ENCODE data around the gene NMNAT2. TPM values are rescaled to one million over a fixed set of nuclear protein-coding genes. Genes with fewer than 3 reads are reported as not detected.

NMNAT2 gene
- total and polyA plus RNA-seq, 2 of the 8 experiments (the other 6 are each of a cell fraction or from before 2014, with no cell fraction given), result 6.5 to 20.9 TPM

DNA sequence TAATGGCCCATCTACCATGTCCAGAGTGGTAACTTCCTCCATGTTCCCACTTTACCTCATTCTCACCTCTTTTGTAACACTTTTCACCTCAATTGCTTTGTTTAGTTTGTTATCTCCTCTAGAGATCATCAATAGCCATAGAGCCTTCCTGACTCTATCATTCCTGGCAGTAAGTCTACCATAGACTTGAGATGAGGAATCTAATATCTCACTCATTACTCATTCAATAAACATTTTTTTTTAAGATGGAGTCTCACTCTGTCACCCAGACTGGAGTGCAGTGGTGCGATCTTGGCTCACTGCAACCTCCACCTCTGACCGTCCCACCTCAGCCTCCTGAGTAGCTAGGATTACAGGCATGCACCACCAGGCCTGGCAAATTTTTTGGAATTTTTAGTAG is 7.1 kb downstream of the NMNAT2 start:
- Histone ChIP-seq H2BK15ac (ENCODE audit: low read length) (no peak overlapping the region), H3K9me3 (ENCODE audit: insufficient read depth in 2 of 2, low read depth in 1 of 2, low read length in 1 of 2) (no peaks in the 10 kb centered on the region), H4K20me1 (replicated peaks in 1 of 2; ENCODE audit: control insufficient read depth in 1 of 2, insufficient read depth in 2 of 2, low read length in 2 of 2) (no peaks in the 10 kb centered on the region), H3K56ac (replicated peaks; ENCODE audit: insufficient read length, low read depth, low read length) (no peak overlapping the region), H3K23me2 (ENCODE audit: low read depth, low read length) (no peaks in the 10 kb centered on the region; the same call in 1 of the 2 replicates), H2BK20ac (ENCODE audit: low read length) (0 out of 2 replicates have a peak overlapping the region, but pooled peaks have one; percentile 35), H2AFZ (ENCODE audit: low read length) (no peak overlapping the region), H2AK5ac (ENCODE audit: low read depth, low read length) (no peak overlapping the region), H3K4me2 (ENCODE audit: insufficient read depth in 1 of 2, low read depth in 2 of 2, low read length in 2 of 2) (no peak overlapping the region), H3K18ac (ENCODE audit: extremely low read depth, low read length) (no peak overlapping the region), H4K8ac (ENCODE audit: extremely low read depth, insufficient read depth, low read length) (no peak overlapping the region), H3K4me3 (ENCODE audit: extremely low read depth in 1 of 4, insufficient read depth in 2 of 4, low read depth in 3 of 4, low read length in 4 of 4) (no peak overlapping the region), H3K4me1 (replicated peaks in 1 of 4; ENCODE audit: control insufficient read depth in 3 of 4, insufficient read depth in 4 of 4, low read length in 3 of 4) (peaks cover under 1 to 12% (median 2%) of the 10 kb centered on the region in 4 experiments; a peak in 5 of 7 replicates), H3K27ac (ENCODE audit: low read depth, low read length) (no peak overlapping the region), H3K4ac (replicated peaks; ENCODE audit: insufficient read length, low read depth, low read length) (no peak overlapping the region), H3K23ac (ENCODE audit: insufficient read length) (no peak overlapping the region), H3K36me3 (ENCODE audit: control insufficient read depth in 2 of 4, insufficient read depth in 4 of 4, low read length in 3 of 4) (no peaks in the 10 kb centered on the region), H4K91ac (replicated peaks; ENCODE audit: insufficient read length, low read length) (no peak overlapping the region), H3K27me3 (replicated peaks in 1 of 4; ENCODE audit: control insufficient read depth in 3 of 4, extremely low read depth in 1 of 4, insufficient read depth in 3 of 4, low read length in 3 of 4) (peaks cover 0 to under 1% (median 0%) of the 10 kb centered on the region in 4 experiments; a peak in 1 of 7 replicates), H3K14ac (ENCODE audit: insufficient read length) (no peak overlapping the region), H3K79me1 (ENCODE audit: low read depth, low read length) (no peaks in the 10 kb centered on the region; the same call in 1 of the 2 replicates), H3K9ac (replicated peaks in 1 of 4; ENCODE audit: extremely low read depth in 1 of 4, low read depth in 3 of 4, low read length in 3 of 4) (no peak overlapping the region), H2BK12ac (ENCODE audit: low read depth, low read length) (no peak overlapping the region), H2BK5ac (ENCODE audit: low read depth, low read length) (no peak overlapping the region), H2BK120ac (replicated peaks; ENCODE audit: low read depth, low read length) (no peak overlapping the region), H3K79me2 (ENCODE audit: control insufficient read depth in 1 of 2, insufficient read depth in 2 of 2, low read length in 2 of 2) (peaks cover 0 to 4% of the 10 kb centered on the region in 2 experiments; a peak in 1 of 4 replicates), H4K5ac (ENCODE audit: insufficient read length, low read depth, low read length) (no peak overlapping the region)
- ChIA-PET POLR2A (ENCODE audit: partially characterized antibody) (no interaction called here), CTCF (ENCODE audit: partially characterized antibody) (interaction anchor here (0.8 to 1.3 kb wide), 3 partner anchors 104 to 145 kb away, joined by 3 to 5 read pairs (median 4); no protein-coding TSS in a partner anchor)
- WGBS, 2 experiments (ENCODE audit: extremely low coverage in 1 of 2, insufficient coverage in 1 of 2, insufficient read length in 1 of 2, insufficient replicate concordance in 2 of 2, low coverage in 1 of 2, low lambda C conversion rate in 2 of 2, missing lambda C conversion rate in 1 of 2), result 93% methylated on average over 2 of the region's 2 CpGs; no CpG with 5 or more reads in 1 of the 2 experiments
- no peak for FAIRE-seq
- no peak for DNase-seq (ENCODE audit: low read depth in 1 of 2, low spot score in 2 of 2)
- TF ChIP-seq ATF3 (IDR thresholded peaks at IDR 0.05; ENCODE audit: insufficient read depth, low read depth, low read length), result no peak
- no peak for TF ChIP-seq KDM1A (IDR thresholded peaks at IDR 0.05; ENCODE audit: borderline replicate concordance, low read length)
- TF ChIP-seq RFX5 (IDR thresholded peaks at IDR 0.05; ENCODE audit: borderline replicate concordance, low read depth, low read length), result no peak
- no peak for TF ChIP-seq NANOG (IDR thresholded peaks at IDR 0.05; ENCODE audit: insufficient read depth, low read depth, low read length, poor library complexity, severe bottlenecking)
- no peak for TF ChIP-seq GABPA (IDR thresholded peaks at IDR 0.05; ENCODE audit: borderline replicate concordance, insufficient read depth, low read length)
- TF ChIP-seq TBP (IDR thresholded peaks at IDR 0.05; ENCODE audit: low read depth, low read length), result no peak
- TF ChIP-seq ATF2 (IDR thresholded peaks at IDR 0.05; ENCODE audit: low read length), result no peak
- no peak for TF ChIP-seq YY1 (IDR thresholded peaks at IDR 0.05; ENCODE audit: low read depth, low read length)
- TF ChIP-seq BRCA1 (IDR thresholded peaks at IDR 0.05; ENCODE audit: low read depth, low read length), result no peak
- TF ChIP-seq SIRT6 (IDR thresholded peaks at IDR 0.05; ENCODE audit: low read length), result no peak
- TF ChIP-seq CHD1 (IDR thresholded peaks at IDR 0.05; ENCODE audit: low read depth, low read length), result no peak
- no peak for TF ChIP-seq EZH2 (IDR thresholded peaks at IDR 0.05; ENCODE audit: low read depth, low read length, severe bottlenecking)
